GM19372 (cell line): ENCODE results near the gene C1orf141.
"Not testable (repeated sequence)": the region's sequence is repeated elsewhere in the genome, so short reads cannot be mapped to it uniquely, and the experiment has no call there.

Experiments
- ATAC-seq: cut with Tn5 transposase; IDR thresholded peaks from one replicate; pipeline ENCODE4 v1.9.1; 2021; ENCODE audit warnings: mild to moderate bottlenecking, low read depth, moderate library complexity; ENCODE audit not compliant: unreplicated experiment

The C1orf141 gene

GRCh38 chr1:67143966-67144365, 9.2 kb upstream of the C1orf141 start:
- ATAC-seq, result no peak

GRCh38 chr1:67142931-67143330, 8.2 kb upstream of the C1orf141 start:
- ATAC-seq, result no peak

GRCh38 chr1:67141832-67142231, 7.1 kb upstream of the C1orf141 start:
- ATAC-seq, result not testable (repeated sequence)

- no peak for ATAC-seq
These were observed 5.7 kb upstream of the C1orf141 start for GRCh38 chr1:67140460-67140859.

- ATAC-seq, result no peak
These were observed 4.2 kb upstream of the C1orf141 start for GRCh38 chr1:67138813-67139499.

GRCh38 chr1:67137307-67137753, 2.6 kb upstream of the C1orf141 start:
- no peak for ATAC-seq

GRCh38 chr1:67135354-67135753, 584 bp upstream of the C1orf141 start:
- ATAC-seq, result no peak

- no peak for ATAC-seq
These were observed 1.6 kb downstream of the C1orf141 start for GRCh38 chr1:67133177-67133576.

- ATAC-seq, result no peak
These were observed 4.1 kb downstream of the C1orf141 start for GRCh38 chr1:67130673-67131072.

- no peak for ATAC-seq
These were observed 7.8 kb downstream of the C1orf141 start for GRCh38 chr1:67126974-67127373.

- ATAC-seq, result no peak
These were observed 8.5 kb downstream of the C1orf141 start for GRCh38 chr1:67126111-67126746.

- ATAC-seq, result no peak
These were observed 10.3 kb downstream of the C1orf141 start for GRCh38 chr1:67124455-67124854.

GRCh38 chr1:67120855-67121619, 13.7 kb downstream of the C1orf141 start:
- no peak for ATAC-seq

GRCh38 chr1:67118646-67119045, 16.1 kb downstream of the C1orf141 start:
- ATAC-seq, result no peak

GRCh38 chr1:67118191-67118590, 16.6 kb downstream of the C1orf141 start:
- ATAC-seq, result no peak

GRCh38 chr1:67114162-67114561, 20.6 kb downstream of the C1orf141 start:
- no peak for ATAC-seq

GRCh38 chr1:67110352-67110751, 24.4 kb downstream of the C1orf141 start:
- ATAC-seq, result no peak

GRCh38 chr1:67105508-67105907, 29.3 kb downstream of the C1orf141 start:
- ATAC-seq, result no peak

- no peak for ATAC-seq
These were observed 31.2 kb downstream of the C1orf141 start for GRCh38 chr1:67103548-67103947.

GRCh38 chr1:67100833-67101232, 33.9 kb downstream of the C1orf141 start:
- no peak for ATAC-seq

GRCh38 chr1:67097305-67097704, 37.5 kb downstream of the C1orf141 start:
- ATAC-seq, result no peak
